NB4 (cell line): ENCODE data around the gene KCNJ3.
"Not testable (repeated sequence)": the region's sequence is repeated elsewhere in the genome, so short reads cannot be mapped to it uniquely, and the experiment has no call there.

ENCODE experiments used
- DNase-seq: peaks from one replicate; pipeline ENCODE4 v3.0.0; 2010; ENCODE audit warnings: low read depth
- H3K4me3 ChIP-seq: one replicate; pipeline ENCODE4 v1.5.1; 2011; ENCODE audit warnings: mild to moderate bottlenecking, low read depth, low read length, moderate library complexity
- MYC ChIP-seq: IDR thresholded peaks from 2 replicates; pipeline ENCODE4 v1.6.1; 2011; ENCODE audit warnings: low read depth, low read length
- POLR2A ChIP-seq: IDR thresholded peaks from 2 replicates; pipeline ENCODE4 v1.6.1; 2011; ENCODE audit warnings: mild to moderate bottlenecking; ENCODE audit not compliant: insufficient read length; ENCODE audit errors: extremely low read depth
- TF ChIP-seq, protein P1 (sequence below): IDR thresholded peaks from 2 replicates; pipeline ENCODE4 v1.6.1; 2011; ENCODE audit warnings: low read depth, low read length
- TF ChIP-seq, protein P2 (sequence below): IDR thresholded peaks from one replicate; pipeline ENCODE4 v1.5.1; 2012; ENCODE audit warnings: low read depth, low read length

KCNJ3 gene

DNA sequence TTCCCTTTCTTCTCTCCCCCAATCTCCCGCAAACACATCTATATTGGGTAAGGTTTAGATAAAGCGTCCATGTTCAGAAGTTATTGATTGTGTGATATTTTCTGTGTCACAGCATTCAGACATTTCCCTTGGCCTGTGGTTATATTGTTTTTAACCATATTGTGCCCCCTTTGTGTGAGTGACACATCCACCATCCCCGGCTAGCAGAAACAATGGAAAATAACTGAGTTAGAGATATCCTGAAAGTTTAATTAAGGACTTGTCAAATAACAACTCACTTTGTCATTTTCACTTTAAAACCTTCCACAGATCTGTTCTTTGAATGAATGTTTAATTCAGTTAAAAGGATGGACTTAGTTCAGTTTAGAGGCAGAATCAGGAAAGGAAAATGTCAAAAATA is 151.0 kb downstream of the KCNJ3 start:
- TF ChIP-seq POLR2A = no peak
- no peak for TF ChIP-seq MYC
- TF ChIP-seq, protein P1, sequence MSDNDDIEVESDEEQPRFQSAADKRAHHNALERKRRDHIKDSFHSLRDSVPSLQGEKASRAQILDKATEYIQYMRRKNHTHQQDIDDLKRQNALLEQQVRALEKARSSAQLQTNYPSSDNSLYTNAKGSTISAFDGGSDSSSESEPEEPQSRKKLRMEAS = no peak
- no peak for DNase-seq
- no peak overlapping the region for H3K4me3 ChIP-seq

DNA sequence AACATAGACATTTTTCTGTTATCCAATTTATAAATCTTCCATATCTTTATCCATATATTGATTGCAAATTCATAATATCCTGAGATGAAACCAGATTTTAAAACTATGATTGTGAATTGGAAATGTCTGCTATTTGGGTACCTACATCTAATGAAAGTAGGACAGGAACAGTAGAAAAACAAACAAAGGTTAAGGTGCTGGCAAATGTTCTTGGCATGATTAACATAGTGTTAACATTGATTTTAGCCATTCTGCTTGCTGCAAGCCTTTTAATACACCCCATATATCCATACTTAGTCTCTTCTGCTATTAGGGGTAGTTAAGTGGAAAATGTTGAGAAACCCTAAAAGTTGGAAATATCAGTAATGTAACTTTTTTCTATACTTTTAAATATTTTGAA is 152.0 kb downstream of the KCNJ3 start:
- no peak for DNase-seq
- H3K4me3 ChIP-seq = no peak overlapping the region
- TF ChIP-seq, protein P2, sequence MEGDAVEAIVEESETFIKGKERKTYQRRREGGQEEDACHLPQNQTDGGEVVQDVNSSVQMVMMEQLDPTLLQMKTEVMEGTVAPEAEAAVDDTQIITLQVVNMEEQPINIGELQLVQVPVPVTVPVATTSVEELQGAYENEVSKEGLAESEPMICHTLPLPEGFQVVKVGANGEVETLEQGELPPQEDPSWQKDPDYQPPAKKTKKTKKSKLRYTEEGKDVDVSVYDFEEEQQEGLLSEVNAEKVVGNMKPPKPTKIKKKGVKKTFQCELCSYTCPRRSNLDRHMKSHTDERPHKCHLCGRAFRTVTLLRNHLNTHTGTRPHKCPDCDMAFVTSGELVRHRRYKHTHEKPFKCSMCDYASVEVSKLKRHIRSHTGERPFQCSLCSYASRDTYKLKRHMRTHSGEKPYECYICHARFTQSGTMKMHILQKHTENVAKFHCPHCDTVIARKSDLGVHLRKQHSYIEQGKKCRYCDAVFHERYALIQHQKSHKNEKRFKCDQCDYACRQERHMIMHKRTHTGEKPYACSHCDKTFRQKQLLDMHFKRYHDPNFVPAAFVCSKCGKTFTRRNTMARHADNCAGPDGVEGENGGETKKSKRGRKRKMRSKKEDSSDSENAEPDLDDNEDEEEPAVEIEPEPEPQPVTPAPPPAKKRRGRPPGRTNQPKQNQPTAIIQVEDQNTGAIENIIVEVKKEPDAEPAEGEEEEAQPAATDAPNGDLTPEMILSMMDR = no peak
- TF ChIP-seq, protein P1 = no peak
- TF ChIP-seq POLR2A = no peak
- no peak for TF ChIP-seq MYC

DNA sequence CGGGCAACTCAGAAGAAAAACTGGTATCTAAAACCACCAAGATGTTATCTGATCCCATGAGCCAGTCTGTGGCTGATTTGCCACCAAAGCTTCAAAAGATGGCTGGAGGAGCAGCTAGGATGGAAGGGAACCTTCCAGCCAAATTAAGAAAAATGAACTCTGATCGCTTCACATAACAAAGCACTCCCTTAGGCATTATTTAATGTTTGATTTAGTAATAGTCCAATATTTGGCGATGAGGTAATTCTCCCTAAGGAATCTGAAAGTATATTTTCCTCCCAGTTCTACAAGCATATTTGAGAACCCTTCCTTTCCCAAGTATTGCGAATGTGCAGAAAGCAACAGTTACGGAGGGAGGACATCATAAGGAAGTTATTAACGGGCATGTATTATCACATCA is 156.6 kb downstream of the KCNJ3 start:
- no peak overlapping the region for H3K4me3 ChIP-seq
- peak; percentile 6 for DNase-seq
- TF ChIP-seq POLR2A (no peak), MYC (no peak)
- TF ChIP-seq, protein P2 = no peak
- TF ChIP-seq, protein P1 = no peak

DNA sequence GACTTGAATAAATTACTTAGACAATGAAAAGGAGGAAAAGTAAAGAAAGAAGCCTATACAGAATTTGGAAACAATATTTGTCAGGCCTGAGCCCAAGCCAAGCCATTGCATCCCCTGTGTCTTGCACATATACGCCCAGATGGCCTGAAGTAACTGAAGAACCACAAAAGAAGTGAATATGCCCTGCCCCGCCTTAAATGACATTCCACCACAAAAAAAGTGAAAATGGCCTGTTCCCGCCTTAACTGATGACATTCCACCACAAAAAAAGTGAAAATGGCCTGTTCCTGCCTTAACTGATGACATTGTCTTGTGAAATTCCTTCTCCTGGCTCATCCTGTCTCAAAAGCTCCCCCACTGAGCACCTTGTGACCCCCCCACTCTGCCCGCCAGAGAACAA is 168.7 kb downstream of the KCNJ3 start:
- H3K4me3 ChIP-seq, DNase-seq: not testable (repeated sequence)

DNA sequence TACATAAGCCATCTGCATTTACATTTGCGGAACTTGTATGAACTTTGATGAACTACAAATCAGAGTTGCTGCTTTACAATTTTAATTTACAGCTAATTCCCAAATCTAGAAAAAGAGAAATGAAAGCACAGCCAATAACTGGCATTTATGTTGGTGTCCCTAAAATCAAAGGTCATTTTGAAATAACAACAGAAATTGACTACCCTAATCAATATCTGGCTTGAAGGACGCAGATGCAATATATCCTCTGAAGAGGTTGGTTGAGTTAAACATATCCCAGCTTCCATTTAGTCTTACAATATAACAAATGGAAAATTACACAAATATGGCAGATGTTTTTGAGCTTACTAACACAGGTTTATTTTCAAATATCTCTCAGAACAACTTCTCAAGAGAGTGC is 177.5 kb downstream of the KCNJ3 start:
- TF ChIP-seq POLR2A = no peak
- TF ChIP-seq, protein P1 = no peak
- no peak for TF ChIP-seq MYC
- TF ChIP-seq, protein P2 = no peak
- DNase-seq = no peak
- H3K4me3 ChIP-seq = no peak overlapping the region

DNA sequence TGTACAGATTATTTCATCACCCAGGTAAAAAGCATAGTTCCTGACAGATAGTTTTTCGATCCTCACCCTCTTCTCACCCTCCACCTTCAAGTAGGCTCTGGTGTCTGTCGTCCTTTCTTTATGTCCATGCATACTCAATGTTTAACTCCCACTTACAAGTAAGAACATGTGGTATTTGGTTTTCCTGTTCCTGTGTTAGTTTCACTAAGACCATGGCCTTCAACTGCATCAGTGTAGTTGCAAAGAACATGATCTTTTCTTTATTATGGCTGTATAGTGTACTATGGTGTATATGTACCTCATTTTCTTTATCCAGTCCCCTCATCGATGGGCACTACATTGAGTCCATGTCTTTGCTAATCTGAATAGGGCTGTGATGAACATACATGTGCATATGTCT is 184.2 kb downstream of the KCNJ3 start:
- H3K4me3 ChIP-seq = no peak overlapping the region
- TF ChIP-seq POLR2A = no peak
- TF ChIP-seq, protein P2 = no peak
- TF ChIP-seq MYC = no peak
- TF ChIP-seq, protein P1 = no peak
- no peak for DNase-seq

DNA sequence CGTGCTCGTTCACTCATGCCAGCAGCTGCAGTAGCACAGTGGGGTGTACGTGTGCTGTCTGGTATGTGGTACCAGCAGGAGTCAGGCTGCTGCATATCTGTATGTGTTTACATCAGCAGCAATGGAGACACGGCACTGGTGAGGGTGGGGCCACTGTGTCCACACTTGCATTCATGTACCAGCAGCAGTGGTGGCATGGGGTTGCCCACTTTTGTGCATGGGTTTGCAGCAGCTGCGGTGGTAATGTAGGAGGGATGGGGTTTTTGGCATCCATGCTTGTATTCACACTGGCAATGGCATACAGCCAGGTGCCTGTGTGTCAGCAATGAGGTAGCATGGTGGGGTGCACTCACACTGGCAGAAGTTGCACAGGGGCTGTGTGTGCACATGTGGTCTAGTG is 187.8 kb downstream of the KCNJ3 start:
- no peak for DNase-seq
- no peak overlapping the region for H3K4me3 ChIP-seq
- no peak for TF ChIP-seq POLR2A
- TF ChIP-seq, protein P1 = no peak
- TF ChIP-seq, protein P2 = no peak
- no peak for TF ChIP-seq MYC
